ENCODE data around the gene COL4A3. TPM values are rescaled to one million over a fixed set of nuclear protein-coding genes. Genes with fewer than 3 reads are reported as not detected.

COL4A3 gene
- total RNA-seq, 4 donors from 2014 or later = 0.41 to 20.9 (median 5.1) TPM; not detected in 1

DNA sequence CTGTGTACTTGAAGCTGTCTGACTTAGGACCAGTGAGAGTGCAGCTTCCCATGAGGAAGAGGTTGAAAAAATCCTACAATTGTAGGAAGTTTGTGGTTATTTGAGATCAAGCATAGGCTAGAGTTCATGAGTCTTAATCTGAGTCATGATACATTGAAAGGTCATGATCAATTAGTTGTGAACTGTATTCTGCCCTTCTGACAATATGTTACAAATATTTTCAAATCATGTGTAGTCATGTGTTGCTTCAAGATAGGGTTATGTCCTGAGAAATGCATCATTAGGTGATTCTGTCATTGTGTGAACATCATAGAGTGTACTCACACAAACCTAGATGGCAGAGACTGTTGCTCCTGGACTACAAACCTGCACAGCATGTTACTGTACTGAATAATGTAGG, 92.2 kb downstream of the COL4A3 start:
- TF ChIP-seq POLR2AphosphoS5 (IDR thresholded peaks at IDR 0.05) (no peak), EP300 (IDR thresholded peaks at IDR 0.05; ENCODE audit: low read depth) (no peak), POLR2A (IDR thresholded peaks at IDR 0.05) (no peak)
- TF ChIP-seq, protein P1, sequence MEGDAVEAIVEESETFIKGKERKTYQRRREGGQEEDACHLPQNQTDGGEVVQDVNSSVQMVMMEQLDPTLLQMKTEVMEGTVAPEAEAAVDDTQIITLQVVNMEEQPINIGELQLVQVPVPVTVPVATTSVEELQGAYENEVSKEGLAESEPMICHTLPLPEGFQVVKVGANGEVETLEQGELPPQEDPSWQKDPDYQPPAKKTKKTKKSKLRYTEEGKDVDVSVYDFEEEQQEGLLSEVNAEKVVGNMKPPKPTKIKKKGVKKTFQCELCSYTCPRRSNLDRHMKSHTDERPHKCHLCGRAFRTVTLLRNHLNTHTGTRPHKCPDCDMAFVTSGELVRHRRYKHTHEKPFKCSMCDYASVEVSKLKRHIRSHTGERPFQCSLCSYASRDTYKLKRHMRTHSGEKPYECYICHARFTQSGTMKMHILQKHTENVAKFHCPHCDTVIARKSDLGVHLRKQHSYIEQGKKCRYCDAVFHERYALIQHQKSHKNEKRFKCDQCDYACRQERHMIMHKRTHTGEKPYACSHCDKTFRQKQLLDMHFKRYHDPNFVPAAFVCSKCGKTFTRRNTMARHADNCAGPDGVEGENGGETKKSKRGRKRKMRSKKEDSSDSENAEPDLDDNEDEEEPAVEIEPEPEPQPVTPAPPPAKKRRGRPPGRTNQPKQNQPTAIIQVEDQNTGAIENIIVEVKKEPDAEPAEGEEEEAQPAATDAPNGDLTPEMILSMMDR (IDR thresholded peaks at IDR 0.05) = no peak
- intact Hi-C loops (cut with DNase I; ENCODE audit: low total_unique reads) = no loop called here
- H3K27ac ChIP-seq = no peak overlapping the region
- H3K27me3 ChIP-seq = no peaks in the 10 kb centered on the region
- H3K4me1 ChIP-seq = no peaks in the 10 kb centered on the region
- no peak for DNase-seq
- no peaks in the 10 kb centered on the region for H3K9me3 ChIP-seq
- H3K36me3 ChIP-seq = no peaks in the 10 kb centered on the region
- in situ Hi-C loops (cut with MboI; ENCODE audit: low pct_ligation_motif_present in 1 of 4, low pct_unique_long_range_greater_than_20kb in 1 of 4, low sequenced_read_pairs in 3 of 4) = no loop called here
- no peak overlapping the region for H3K4me3 ChIP-seq

DNA sequence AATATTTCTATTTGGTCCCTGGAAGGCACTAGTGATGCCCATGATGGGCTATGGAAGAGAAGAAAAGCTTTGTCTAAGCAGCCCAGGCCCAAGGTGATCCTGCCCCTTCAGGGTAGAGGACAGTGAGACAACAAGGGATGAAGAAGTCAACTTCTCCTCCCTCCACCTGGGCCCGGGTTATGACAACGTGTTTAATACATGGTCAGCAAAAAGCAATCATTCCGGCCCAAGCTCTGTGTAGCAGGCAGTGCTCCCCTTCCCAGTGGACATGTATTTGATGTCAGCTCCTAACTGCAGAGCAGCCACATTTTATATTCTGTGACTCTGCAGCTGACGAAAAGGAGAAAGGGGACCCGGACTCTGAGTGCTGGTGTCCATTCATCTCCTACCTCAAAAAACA, 93.4 kb downstream of the COL4A3 start:
- Histone ChIP-seq H3K4me3 (no peak overlapping the region), H3K27ac (no peak overlapping the region), H3K9me3 (no peaks in the 10 kb centered on the region), H3K27me3 (no peaks in the 10 kb centered on the region), H3K4me1 (no peaks in the 10 kb centered on the region), H3K36me3 (no peaks in the 10 kb centered on the region)
- 92 to 95% methylated on average over 5 of the region's 5 CpGs for WGBS, 2 donors (ENCODE audit: low coverage in 1 of 2)
- no peak for TF ChIP-seq EP300 (IDR thresholded peaks at IDR 0.05; ENCODE audit: low read depth)
- TF ChIP-seq POLR2A (IDR thresholded peaks at IDR 0.05) = no peak
- in situ Hi-C loops (cut with MboI; ENCODE audit: low pct_ligation_motif_present in 1 of 4, low pct_unique_long_range_greater_than_20kb in 1 of 4, low sequenced_read_pairs in 3 of 4) = no loop called here
- DNase-seq = no peak
- intact Hi-C loops (cut with DNase I; ENCODE audit: low total_unique reads) = no loop called here

DNA sequence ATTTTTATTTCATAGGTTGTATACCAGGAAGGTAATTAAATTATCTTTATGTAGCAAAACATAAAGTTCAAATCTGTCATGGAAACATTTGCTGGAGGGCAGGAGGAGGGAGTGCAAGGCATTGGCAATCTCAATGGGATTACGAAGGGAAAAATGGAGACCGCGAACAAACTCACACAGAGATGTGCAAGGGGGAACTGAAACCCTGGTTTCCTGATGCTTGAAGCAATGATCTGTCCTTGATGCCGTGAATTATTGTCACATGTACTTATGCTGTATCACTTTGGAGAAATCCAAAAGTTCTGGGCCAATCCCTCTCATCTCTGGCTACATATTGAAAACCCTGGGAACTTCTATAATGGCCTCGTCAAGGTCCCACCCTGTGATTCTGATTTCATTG, 95.6 kb downstream of the COL4A3 start:
- H3K36me3 ChIP-seq = no peaks in the 10 kb centered on the region
- intact Hi-C loops (cut with DNase I; ENCODE audit: low total_unique reads) = no loop called here
- WGBS, 2 donors (ENCODE audit: low coverage in 1 of 2) = 90 to 93% methylated on average over 2 to 5 of the region's 5 CpGs
- no peak for DNase-seq
- no peaks in the 10 kb centered on the region for H3K9me3 ChIP-seq
- no peak for TF ChIP-seq POLR2AphosphoS5 (IDR thresholded peaks at IDR 0.05)
- TF ChIP-seq, protein P1 (IDR thresholded peaks at IDR 0.05) = no peak
- no peak for TF ChIP-seq POLR2A (IDR thresholded peaks at IDR 0.05)
- no peak for TF ChIP-seq EP300 (IDR thresholded peaks at IDR 0.05; ENCODE audit: low read depth)
- in situ Hi-C loops (cut with MboI; ENCODE audit: low pct_ligation_motif_present in 1 of 4, low pct_unique_long_range_greater_than_20kb in 1 of 4, low sequenced_read_pairs in 3 of 4) = no loop called here
- H3K4me3 ChIP-seq = no peak overlapping the region
- H3K4me1 ChIP-seq = no peaks in the 10 kb centered on the region
- H3K27me3 ChIP-seq = no peaks in the 10 kb centered on the region
- H3K27ac ChIP-seq = no peak overlapping the region

DNA sequence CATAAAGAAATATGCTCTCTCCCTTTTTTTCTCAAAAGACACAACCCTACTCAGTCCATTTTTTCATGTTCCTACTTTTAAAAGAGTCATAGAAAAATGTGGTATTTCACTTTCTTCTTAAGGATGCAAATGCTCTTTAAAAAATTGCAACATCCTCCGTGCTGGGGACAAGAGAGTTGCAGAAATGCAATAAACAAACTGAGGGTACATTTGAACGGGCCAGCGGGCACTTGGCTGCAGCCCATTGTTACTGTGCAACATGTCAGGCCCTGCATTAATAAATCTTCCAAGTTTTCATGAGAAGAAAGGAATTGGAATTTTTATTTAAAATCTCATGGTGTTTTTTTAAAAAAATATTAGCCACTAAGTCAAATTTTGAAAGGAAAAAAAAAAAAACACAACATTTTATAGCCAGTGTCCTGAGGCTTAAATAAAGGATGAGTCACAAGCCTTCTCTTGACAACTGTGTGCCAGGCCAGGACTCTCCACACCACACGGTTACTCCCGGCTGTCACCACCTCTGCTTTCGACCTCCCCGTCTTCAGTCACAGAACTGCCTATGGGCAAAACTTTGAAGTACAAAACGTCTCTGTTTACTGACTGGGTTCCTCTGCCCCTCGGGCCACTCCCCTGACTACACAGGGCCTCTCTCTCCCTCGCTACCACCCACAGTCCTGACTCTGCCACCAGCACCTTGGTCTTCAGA, 103.1 kb downstream of the COL4A3 start:
- Histone ChIP-seq H3K27ac (no peak overlapping the region), H3K9me3 (no peaks in the 10 kb centered on the region), H3K36me3 (no peaks in the 10 kb centered on the region), H3K4me1 (no peaks in the 10 kb centered on the region), H3K4me3 (no peak overlapping the region), H3K27me3 (no peaks in the 10 kb centered on the region)
- no peak for TF ChIP-seq EP300 (IDR thresholded peaks at IDR 0.05; ENCODE audit: low read depth)
- TF ChIP-seq POLR2A (IDR thresholded peaks at IDR 0.05) = no peak
- TF ChIP-seq, protein P1 (IDR thresholded peaks at IDR 0.05) = no peak
- no peak for TF ChIP-seq POLR2AphosphoS5 (IDR thresholded peaks at IDR 0.05)
- 77% methylated on average over 4 to 10 of the region's 10 CpGs for WGBS, 2 donors (ENCODE audit: low coverage in 1 of 2)
- DNase-seq = no peak
- intact Hi-C loops (cut with DNase I; ENCODE audit: low total_unique reads) = no loop called here
- in situ Hi-C loops (cut with MboI; ENCODE audit: low pct_ligation_motif_present in 1 of 4, low pct_unique_long_range_greater_than_20kb in 1 of 4, low sequenced_read_pairs in 3 of 4) = no loop called here

DNA sequence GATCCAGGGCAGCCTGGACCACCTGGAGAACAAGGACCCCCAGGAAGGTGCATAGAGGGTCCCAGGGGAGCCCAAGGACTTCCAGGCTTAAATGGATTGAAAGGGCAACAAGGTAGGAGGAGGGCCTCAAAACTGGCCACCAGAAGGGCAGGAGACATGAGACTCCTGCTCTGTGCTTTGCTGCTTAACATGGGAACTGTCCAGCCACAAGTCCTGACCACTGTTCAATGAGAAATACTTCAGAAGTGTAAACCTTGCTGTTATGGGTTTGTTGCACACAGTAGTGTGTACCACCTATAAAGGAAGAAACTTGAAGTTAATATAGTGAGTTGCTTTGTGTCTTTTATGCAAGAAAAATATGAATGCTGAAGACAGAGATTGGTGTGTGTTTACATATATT, 116.5 kb downstream of the COL4A3 start:
- Histone ChIP-seq H3K27ac (no peak overlapping the region), H3K9me3 (no peaks in the 10 kb centered on the region), H3K27me3 (no peaks in the 10 kb centered on the region), H3K4me3 (no peak overlapping the region), H3K36me3 (no peaks in the 10 kb centered on the region), H3K4me1 (no peaks in the 10 kb centered on the region)
- intact Hi-C loops (cut with DNase I; ENCODE audit: low total_unique reads) = no loop called here
- in situ Hi-C loops (cut with MboI; ENCODE audit: low pct_ligation_motif_present in 1 of 4, low pct_unique_long_range_greater_than_20kb in 1 of 4, low sequenced_read_pairs in 3 of 4) = no loop called here
- TF ChIP-seq POLR2A (IDR thresholded peaks at IDR 0.05) (no peak), EP300 (IDR thresholded peaks at IDR 0.05; ENCODE audit: low read depth) (no peak), POLR2AphosphoS5 (IDR thresholded peaks at IDR 0.05) (no peak)
- TF ChIP-seq, protein P1 (IDR thresholded peaks at IDR 0.05) = no peak
- DNase-seq = no peak
